DOHH2 (cell line): Measurements from ENCODE around the gene CTNNBIP1.

ENCODE experiments used
- H3F3A ChIP-seq: fragments of 200-600 bp; sonication (generic), shearing (Covaris generic); 2 replicates; pipeline ENCODE4 v1.6.0; 2016; ENCODE audit warnings: antibody characterized with exemption, mild to moderate bottlenecking; ENCODE audit not compliant: control insufficient read depth, insufficient read depth
- H3K27ac ChIP-seq: fragments of 200-600 bp; sonication (generic); 2 replicates; pipeline ENCODE4 v1.5.1; 2014; ENCODE audit warnings: low read depth, mild to moderate bottlenecking, low read length, moderate library complexity
- H3K27me3 ChIP-seq: fragments of 200-600 bp; sonication (generic); 2 replicates; pipeline ENCODE4 v1.6.1; 2014; ENCODE audit warnings: mild to moderate bottlenecking, low read length, mixed read lengths; ENCODE audit not compliant: control insufficient read depth
- H3K36me3 ChIP-seq: fragments of 200-600 bp; sonication (generic); 2 replicates; pipeline ENCODE4 v1.6.1; 2014; ENCODE audit warnings: mild to moderate bottlenecking, low read length, moderate library complexity, mixed read lengths; ENCODE audit not compliant: control insufficient read depth
- H3K4me1 ChIP-seq: fragments of 200-600 bp; sonication (generic); 2 replicates; pipeline ENCODE4 v1.6.1; 2014; ENCODE audit warnings: mild to moderate bottlenecking, low read length, mixed read lengths; ENCODE audit not compliant: control insufficient read depth
- H3K4me2 ChIP-seq: fragments of 200-600 bp; sonication (generic); 2 replicates; pipeline ENCODE4 v1.6.0; 2014; ENCODE audit warnings: mild to moderate bottlenecking, low read length, moderate library complexity
- H3K4me3 ChIP-seq: fragments of 200-600 bp; sonication (generic); 2 replicates; pipeline ENCODE4 v1.5.1; 2014; ENCODE audit warnings: mild to moderate bottlenecking, low read length, mixed read lengths
- H3K79me2 ChIP-seq: fragments of 200-600 bp; sonication (generic); 2 replicates; pipeline ENCODE4 v1.6.1; 2014; ENCODE audit warnings: mild to moderate bottlenecking, low read length, mixed read lengths; ENCODE audit not compliant: control insufficient read depth
- H3K9me2 ChIP-seq: fragments of 200-600 bp; sonication (generic); replicated peaks from 2 replicates; pipeline ENCODE4 v1.6.1; 2014; ENCODE audit warnings: mild to moderate bottlenecking, low read length, mixed read lengths; ENCODE audit not compliant: control insufficient read depth
- H3K9me3 ChIP-seq: fragments of 200-600 bp; sonication (generic); 2 replicates; pipeline ENCODE4 v1.6.1; 2014; ENCODE audit warnings: antibody characterized with exemption, low read length, mixed read lengths; ENCODE audit not compliant: control insufficient read depth, insufficient read depth
- H4K20me1 ChIP-seq: fragments of 200-600 bp; sonication (generic); 2 replicates; pipeline ENCODE4 v1.6.0; 2014; ENCODE audit warnings: low read depth, mild to moderate bottlenecking, antibody characterized with exemption, low read length, moderate library complexity; ENCODE audit not compliant: control insufficient read depth, insufficient read depth
- CTCF ChIP-seq: fragments of 200-600 bp; sonication (generic); IDR thresholded peaks from one replicate; pipeline ENCODE4 v1.5.1; 2014; ENCODE audit warnings: antibody characterized with exemption, mild to moderate bottlenecking, low read depth, low read length; ENCODE audit not compliant: poor library complexity, severe bottlenecking
- EZH2phosphoT487 ChIP-seq: fragments of 200-600 bp; sonication (generic); IDR thresholded peaks from 2 replicates; pipeline ENCODE4 v1.6.1; 2017; ENCODE audit warnings: borderline replicate concordance, mild to moderate bottlenecking, antibody characterized with exemption, low read length, moderate library complexity, mixed read lengths

The CTNNBIP1 gene

GRCh38 chr1:9801909-9802308 lies 108.2 kb downstream of the CTNNBIP1 start:
- Histone ChIP-seq H3K4me1 (peaks cover 43% of the 10 kb centered on the region), H3F3A (peaks cover 6% of the 10 kb centered on the region), H3K4me3 (no peak overlapping the region), H3K79me2 (peaks cover 99% of the 10 kb centered on the region), H4K20me1 (peaks cover 8% of the 10 kb centered on the region), H3K9me2 (no peaks in the 10 kb centered on the region), H3K4me2 (no peak overlapping the region), H3K27ac (no peak overlapping the region), H3K36me3 (peaks cover 14% of the 10 kb centered on the region), H3K27me3 (no peaks in the 10 kb centered on the region), H3K9me3 (no peaks in the 10 kb centered on the region)
- TF ChIP-seq CTCF, result no peak
- no peak for TF ChIP-seq EZH2phosphoT487
